GM18870 (cell line): ENCODE results near the gene SYTL3.
"Not testable (repeated sequence)": the region's sequence is repeated elsewhere in the genome, so short reads cannot be mapped to it uniquely, and the experiment has no call there.

Source experiments
- ATAC-seq: cut with Tn5 transposase; IDR thresholded peaks from one replicate; pipeline ENCODE4 v1.9.1; 2021; ENCODE audit warnings: moderate library complexity; ENCODE audit not compliant: unreplicated experiment

SYTL3 gene, protein sequence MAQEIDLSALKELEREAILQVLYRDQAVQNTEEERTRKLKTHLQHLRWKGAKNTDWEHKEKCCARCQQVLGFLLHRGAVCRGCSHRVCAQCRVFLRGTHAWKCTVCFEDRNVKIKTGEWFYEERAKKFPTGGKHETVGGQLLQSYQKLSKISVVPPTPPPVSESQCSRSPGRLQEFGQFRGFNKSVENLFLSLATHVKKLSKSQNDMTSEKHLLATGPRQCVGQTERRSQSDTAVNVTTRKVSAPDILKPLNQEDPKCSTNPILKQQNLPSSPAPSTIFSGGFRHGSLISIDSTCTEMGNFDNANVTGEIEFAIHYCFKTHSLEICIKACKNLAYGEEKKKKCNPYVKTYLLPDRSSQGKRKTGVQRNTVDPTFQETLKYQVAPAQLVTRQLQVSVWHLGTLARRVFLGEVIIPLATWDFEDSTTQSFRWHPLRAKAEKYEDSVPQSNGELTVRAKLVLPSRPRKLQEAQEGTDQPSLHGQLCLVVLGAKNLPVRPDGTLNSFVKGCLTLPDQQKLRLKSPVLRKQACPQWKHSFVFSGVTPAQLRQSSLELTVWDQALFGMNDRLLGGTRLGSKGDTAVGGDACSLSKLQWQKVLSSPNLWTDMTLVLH

DNA sequence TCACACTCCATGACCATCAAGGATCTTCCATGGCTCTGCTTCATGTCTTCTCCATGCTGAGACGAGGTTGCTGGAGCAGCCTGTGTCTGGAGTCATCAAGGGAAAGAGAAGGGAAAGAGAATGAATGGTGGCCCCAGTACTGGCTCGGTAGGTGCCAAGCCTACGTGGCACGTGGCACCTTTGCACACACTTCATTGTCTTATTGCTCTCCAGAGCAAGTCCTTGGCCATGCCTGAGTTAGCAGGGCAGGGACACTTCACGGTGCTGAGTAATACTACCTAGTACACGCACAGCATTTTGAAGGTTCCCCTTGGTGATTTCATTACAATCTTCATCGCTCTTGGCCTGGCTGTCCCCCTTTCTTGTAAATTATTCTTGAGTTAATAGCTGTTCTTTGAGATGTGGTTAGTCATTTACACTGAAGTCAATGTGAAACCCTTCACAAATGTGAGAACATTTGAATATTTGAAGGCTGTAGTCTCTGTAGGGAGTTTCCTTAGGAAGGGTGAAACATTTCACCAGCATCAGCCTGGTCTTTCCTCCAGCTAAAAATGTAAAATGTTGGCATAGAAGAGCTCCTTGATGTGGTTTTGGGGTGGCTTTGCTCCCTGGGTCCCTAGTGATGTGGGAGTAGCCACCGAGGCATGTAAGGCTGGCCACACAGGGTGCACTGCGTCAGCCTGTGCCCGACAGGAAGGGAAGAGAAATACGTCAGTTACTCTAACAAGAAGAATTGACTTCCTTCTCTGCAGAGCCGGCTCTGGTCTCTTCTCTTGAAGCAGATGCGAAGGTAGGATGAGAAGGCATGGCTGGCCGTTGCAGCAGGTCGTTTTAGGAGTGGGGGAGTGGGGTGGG, at the start of gene SYTL3:
Gene SYTL3, plus strand, starts transcription at position 766 of the 855 bp plus-strand sequence. CDS start 13,215 bp downstream, outside the sequence.
- peak; percentile 50 for ATAC-seq

DNA sequence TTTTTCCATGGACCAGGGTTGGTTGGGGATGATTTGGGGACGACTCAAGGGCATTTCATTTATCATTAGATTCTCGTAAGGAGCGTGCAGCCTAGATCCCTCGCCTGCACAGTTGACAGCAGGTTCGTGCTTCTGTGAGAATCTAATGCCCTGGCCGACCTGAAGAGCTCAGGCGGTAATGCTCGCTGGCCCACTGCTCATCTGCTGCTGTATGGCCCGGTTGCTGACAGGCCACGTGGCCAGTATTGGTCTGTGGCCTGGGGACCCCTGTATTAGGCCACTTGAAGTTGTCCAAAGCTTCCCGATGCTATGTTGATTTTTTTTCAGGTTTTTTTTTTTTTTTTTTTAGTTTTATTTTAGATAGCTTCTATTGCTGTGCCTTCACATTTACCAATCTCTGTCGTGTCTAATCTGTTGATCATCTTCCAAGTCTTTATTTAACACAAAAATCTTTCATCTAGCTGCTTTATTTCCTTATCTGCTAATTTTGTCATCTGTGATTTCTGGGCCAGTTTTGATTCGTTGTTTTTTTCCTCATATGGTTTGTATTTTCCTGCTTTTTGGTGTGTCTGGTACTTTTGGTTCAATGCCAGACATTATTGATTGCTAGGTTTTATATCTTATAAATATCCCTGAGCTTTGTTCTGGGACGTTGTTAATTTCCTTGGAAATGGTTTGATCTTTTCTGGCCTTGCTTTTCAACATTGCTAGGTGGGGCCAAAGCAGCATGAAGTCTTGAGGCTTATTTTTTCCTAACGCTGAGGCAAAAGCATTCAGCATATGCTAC, 46.4 kb upstream of the SYTL3 start:
- ATAC-seq: no peak

DNA sequence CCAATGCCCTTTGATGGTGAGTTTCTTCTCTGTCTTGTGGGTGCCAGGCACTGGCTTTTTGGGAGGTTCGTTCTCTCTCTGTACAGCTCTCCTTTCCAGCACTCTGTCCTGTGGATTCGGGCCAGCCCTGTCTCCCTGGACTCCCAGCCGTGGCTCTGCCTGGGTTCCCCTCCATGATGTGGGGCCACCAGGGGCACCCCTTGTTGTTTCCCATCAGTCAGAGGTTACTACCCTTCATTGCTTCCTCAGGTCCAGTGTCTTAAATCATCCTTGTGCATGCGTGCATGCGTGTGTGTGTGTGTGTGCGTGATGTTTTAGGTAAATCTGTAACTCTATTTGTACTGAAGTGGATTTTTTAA, 45.8 kb upstream of the SYTL3 start:
- ATAC-seq: no peak

DNA sequence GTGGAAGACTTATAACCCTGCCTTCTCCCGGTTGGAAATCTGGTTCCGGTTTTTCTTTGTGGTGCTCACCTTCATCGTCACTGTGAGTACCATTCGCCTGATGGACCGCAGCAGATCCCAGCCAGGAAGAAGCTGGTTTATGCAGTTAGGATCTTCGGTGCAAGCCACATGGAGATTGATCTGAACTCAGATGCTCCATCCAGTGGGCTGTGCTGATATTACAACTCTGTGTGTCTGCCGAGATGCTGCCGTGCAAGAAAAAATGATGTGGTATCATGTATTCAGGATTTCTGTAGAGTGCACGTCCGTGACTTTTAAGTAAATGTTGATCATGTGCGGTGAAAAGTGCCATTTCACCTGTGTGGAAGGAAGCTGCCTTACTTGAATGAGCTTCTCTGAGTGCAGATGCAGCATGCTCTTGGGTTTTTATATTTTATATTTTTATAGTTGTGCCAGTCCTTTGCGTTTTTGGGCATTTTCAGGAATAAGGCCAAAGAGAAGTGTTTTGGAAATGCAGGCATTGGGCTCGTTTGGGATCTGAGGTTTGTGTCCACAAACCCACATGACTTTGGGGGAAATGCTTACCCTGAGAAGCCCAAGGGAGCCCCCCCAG, 44.5 kb upstream of the SYTL3 start:
- no peak for ATAC-seq

DNA sequence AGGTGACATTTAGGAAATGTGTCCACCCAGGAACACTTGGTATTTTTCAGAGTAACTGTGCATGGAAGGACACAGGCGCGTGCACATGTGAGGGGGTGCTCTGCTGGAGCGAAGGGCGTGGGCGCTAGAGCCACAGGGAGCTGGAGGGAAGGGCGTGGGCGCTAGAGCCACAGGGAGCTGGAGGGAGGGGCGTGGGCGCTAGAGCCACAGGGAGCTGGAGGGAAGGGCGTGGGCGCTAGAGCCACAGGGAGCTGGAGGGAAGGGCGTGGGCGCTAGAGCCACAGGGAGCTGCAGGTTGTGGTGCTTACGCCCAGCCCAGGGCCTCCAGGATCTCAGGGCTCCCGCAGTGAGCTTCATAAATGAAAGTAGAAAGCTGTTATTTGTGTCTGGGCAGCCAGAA, 43.8 kb upstream of the SYTL3 start:
- not testable (repeated sequence) for ATAC-seq

DNA sequence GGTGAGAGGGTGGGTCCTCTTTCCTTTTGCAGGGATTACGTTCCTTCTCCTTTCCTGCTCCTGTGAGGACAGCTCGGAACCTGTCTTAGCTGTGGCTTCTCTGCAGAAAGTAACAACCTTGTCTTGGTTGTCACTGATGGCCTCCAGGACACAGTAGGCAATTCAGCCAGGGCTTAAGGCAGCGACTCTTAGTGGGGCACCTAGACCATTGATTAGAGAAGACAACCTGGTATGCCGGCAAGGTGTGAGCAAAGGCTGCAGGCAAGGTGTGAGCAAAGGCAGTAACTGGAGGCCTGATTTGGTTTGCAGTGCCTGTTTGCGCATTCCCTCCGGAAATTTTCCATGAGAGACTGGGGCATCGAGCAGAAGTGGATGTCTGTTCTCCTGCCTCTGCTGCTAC, 42.9 kb upstream of the SYTL3 start:
- ATAC-seq: no peak

DNA sequence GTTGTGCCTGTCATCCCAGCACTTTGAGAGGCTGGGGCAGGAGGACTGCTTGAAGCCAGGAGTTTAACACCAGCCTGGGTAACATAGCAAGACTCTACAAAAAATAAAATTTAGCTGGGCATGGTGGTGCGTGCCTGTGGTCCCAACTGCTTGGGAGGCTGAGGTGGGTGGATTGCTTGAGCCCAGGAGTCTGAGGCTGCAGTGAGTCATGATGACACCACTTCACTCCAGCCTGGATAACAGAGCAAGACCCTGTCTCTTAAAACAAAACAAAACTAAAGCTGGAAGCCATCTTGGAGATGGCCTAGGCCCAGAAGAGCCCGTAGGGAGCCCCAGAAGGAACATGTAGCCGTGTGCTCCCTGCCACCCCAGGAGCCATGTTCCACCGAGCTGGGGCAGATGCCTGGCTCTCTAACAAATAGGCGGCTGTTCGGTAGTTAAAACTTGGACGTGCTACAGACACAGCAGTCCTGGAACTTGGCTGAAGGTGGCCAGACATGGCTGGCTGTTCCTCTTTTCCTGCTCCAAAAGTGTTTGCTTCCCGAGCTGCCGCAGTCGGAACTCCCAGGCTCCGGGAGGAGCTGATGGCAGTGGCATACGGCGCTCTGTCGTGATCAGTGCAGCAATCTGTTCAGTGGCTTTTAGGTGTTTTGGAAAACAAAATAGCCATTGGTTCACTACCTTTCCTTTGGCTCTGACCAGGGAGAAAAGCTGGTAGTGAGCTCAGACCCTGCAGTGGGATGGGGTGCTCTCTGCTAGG, 42.3 kb upstream of the SYTL3 start:
- no peak for ATAC-seq

DNA sequence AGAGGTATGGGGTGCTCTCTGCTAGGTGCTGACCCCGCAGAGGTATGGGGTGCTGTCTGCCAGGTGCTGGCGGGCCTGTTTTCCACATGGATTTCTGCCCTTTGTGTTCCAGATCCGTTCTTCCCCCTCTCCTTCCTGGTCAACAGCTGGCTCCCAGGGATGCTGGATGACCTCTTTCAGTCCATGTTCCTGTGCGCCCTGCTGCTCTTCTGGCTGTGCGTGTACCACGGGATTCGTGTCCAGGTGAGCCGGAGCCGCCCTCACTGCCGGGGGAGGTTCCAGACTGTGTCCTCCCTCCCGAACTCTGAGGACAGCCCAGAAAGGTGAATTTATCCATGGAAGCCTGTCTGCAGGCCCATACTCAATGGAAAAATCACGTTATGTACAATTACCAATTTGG, 41.6 kb upstream of the SYTL3 start:
- ATAC-seq: no peak

DNA sequence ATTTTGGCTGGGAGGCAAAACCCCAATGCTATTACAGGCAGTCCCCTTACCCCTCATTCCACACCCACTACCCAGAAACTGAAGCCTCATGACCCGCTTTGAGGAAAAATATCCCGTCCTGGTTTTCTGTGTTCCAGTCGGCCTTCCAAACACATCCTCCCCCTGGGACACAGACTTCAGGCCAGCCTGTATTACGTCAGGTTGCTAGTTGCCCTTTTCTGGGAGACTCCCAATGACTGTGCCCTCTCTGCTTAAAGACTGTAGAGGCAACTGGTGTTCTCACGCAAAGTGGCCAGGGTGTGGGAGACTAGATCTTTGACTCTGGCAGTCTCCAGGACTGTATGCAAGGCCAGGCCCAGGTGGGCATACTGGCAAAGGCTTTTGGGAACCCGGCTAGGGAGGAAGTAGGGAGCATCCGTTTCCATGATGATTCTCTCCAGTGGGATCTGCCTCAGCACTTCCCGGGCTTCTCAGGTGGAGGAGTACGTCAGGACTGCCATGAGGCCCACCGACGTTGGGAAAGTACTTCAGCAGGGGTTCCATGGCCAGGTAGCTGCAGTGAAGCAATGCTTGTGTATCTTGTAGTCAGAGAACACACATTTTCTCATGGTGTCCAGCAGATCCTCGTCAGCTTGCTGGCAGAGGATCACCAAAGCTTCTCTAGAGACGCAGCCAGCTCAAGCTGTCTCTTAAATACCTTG, 40.2 kb upstream of the SYTL3 start:
- no peak for ATAC-seq

DNA sequence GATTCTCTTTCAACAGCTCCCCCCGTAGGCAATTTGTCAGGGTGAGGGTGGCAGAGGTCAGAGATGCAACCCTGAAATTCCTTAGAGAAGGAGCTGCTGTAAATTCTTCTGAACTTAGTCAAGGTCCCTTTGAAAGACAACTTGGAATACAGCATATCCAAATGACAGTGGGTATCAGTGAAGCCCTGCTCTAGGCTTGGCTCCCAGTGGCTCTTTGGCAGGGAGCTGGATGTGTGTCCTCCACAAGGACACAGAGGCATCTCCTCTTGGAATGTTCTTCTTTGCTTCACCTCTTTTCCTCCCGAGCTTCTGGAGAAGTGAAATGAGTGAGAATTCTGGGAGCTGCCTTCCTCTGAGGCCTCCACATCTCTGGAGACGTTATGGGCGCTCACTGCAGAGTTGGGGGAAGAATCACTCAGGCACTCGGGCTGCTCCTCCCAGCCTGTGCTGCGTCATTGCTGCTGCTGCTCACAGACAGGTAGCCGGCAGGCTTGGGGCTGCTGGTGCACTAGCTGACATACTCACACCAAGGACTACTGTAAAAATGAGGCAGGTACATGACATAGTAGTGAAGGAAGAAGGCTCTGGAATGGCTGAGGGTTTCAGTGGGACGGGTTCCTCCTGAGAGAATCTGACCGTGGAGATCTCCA, 39.4 kb upstream of the SYTL3 start:
- ATAC-seq: no peak

DNA sequence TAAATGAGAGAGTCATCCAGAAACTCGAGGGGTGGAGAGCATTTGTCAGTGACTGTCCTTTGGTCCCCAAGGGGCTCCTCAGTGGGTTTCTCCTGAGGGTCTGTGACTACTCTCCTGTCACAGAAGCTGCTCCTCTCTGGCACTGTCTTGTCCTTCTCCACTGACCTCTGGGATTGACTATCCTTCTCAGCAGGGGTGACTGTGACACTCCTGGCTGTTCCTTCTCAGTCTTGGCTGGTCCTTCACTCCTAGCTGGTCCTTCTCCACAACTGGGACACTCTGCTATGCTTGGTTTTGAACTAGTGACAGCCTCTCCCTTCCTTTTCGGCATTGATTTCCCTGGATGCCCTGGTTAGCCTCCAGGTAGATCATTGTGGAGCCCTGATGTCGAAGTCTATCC, 38.8 kb upstream of the SYTL3 start:
- no peak for ATAC-seq

DNA sequence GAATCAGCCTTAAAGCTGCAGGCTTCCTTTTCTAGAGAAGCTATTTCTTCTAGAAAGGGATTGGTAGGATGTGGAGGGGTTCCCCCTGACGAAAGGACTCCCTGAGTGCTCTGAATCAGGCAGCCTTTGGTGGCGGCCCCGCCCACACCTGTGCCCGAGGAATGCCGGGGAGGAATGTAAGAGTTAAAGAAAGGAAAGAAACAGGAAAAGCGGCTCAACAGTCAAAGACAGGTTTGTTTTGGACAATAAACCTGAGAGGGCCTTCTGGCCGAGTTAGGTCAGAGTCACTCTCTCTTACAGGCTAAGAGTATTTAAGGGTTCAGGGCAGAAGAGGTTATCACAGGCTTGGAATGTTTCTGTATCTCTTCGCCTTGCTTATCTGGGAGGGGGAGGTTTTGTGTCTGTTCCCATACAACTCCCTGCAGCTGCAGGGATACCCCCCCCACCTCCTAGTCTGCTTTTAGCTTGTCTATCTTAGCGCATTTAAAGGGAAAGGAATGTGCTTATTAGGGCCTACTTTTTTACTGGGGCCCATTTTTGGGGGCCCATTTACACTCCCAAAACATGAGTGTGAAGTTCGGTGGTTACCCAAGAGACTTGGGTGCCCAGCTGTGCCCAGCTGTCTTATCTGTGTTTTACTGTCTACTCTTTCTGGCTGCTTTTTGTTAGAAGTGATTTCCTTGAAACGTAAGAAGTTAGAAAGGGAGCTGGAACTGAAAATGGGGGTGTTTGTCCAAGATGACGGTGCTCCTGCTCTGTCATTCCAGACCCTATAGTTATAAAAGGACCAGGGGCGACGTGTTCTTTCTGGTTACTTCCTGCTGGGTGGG, 38.1 kb upstream of the SYTL3 start:
- no peak for ATAC-seq

DNA sequence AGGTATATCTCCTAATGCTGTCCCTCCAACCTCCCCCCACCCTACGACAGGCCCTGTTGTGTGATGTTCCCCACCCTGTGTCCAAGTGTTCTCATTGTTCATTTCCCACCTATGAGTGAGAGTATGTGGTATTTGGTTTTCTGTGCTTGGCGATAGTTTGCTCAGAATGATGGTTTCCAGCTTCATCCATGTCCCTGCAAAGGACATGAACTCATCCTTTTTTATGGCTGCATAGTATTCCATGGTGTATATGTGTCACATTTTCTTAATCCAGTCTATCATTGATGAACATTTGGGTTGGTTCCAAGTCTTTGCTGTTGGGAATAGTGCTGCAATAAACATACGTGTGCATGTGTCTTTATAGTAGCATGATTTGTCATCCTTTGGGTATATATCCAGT, 35.2 kb upstream of the SYTL3 start:
- ATAC-seq: not testable (repeated sequence)

DNA sequence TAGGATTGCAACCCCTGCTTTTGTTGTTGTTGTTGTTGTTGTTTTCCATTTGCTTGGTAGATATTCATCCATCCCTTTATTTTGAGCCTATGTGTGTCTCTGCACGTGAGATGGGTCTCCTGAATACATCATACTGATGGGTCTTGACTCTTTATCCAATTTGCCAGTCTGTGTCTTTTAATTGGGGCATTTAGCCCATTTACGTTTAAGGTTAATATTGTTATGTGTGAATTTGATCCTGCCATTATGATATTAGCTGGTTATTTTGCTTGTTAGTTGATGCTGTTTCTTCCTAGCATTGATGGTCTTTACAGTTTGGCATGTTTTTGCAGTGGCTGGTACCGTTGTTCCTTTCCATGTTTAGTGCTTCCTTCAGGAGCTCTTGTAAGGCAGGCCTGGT, 31.6 kb upstream of the SYTL3 start:
- ATAC-seq: not testable (repeated sequence)

DNA sequence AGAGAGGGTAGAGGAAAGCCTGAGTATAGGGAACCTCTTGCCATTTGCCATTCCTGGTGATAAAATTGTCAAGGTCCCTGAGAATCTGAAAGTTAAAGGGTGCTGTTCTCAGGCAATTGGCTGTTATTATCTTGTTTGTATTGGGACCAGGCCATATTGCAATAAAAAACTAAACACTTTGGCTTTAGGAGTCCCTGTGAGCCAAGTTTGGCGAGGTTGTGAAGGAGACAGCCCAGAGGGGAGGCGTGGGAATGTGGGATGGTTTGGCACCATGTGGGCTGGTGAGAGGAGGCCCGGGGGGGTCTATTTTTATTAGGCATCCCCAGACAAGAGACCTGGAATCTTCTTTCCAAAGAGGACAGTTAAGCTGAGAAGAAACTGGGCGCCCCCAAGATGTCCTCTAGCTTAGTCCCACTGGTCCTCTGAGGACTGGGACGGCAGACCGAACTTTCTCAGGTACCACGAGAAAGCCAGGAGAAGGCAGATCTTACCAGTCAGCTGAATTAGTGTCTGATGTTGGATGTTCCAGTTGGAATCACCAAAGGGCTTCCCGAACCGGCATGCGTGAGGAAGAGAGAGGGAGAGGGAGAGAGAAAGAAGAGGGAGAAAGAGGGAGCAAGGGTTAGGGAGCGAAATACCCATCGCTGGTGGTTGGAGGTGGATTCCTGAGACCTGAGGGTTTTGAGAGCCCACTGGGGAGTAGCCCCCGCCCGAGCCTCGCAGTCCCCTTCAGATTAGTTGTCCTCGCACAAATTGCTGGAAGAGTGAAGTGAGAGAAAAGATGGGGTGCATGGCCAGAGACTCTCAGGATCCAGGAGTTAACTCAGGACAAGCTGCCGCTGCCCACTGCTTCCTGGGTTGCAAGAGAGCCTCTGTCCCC, 29.7 kb upstream of the SYTL3 start:
- no peak for ATAC-seq

DNA sequence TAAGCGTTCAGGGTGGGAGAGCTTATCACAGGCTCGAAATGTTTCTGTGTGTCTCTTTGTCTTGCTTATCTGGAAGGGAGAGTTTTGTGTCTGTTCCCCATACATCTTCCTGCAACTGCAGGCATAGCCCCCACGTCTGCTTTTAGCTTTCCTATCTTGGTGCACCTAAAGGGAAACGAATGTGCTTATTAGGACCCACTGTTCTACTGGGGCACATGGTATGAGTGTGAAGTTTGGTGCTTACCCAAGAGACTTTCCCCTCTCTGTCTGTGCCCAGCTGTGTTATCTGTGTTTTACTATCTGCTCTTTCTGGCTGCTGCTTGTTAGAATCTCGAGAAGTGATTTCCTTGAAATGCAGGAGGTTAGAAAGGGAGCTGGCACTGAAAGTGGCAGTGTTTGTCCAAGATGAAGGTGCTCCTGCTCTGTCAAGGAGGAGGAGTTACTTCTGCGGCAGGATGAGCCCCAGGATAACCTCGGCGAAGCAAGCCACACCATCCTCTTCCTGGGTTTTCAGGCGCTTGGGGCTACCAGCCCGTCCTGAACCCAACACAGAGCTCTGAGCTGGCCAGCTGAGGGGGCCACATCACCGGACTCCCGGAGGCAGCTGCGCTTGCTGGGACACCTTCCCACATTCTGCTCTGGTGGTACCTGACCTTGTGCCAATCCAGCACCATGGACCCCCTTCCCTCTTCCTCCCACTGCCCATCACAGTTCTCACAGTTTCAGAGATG, 28.7 kb upstream of the SYTL3 start:
- no peak for ATAC-seq
